GM06990 (cell line): ENCODE measurements around the gene GPR146.
"Not testable (repeated sequence)": the region's sequence is repeated elsewhere in the genome, so short reads cannot be mapped to it uniquely, and the experiment has no call there.

ENCODE experiments used
- DNase-seq: peaks from one replicate; pipeline ENCODE4 v3.0.0-alpha.2; 2011; ENCODE audit not compliant: insufficient read length; ENCODE audit errors: extremely low read depth
- H3K27me3 ChIP-seq: replicated peaks from 2 replicates; pipeline ENCODE4 v1.6.0; 2011; ENCODE audit warnings: low read length; ENCODE audit not compliant: control insufficient read depth, insufficient read depth
- H3K36me3 ChIP-seq: 2 replicates; pipeline ENCODE4 v1.5.1; 2011; ENCODE audit warnings: low read length; ENCODE audit not compliant: control insufficient read depth, insufficient read depth
- H3K4me3 ChIP-seq: replicated peaks from 2 replicates; pipeline ENCODE4 v1.5.1; 2011; ENCODE audit warnings: low read depth, mild to moderate bottlenecking, control low read depth, low read length
- TF ChIP-seq, protein P1 (sequence below): IDR thresholded peaks from 2 replicates; pipeline ENCODE4 v1.5.1; 2011; ENCODE audit warnings: low read length, control low read depth, mild to moderate bottlenecking, inconsistent platforms; ENCODE audit not compliant: insufficient read depth, poor library complexity, severe bottlenecking

GPR146 gene

DNA sequence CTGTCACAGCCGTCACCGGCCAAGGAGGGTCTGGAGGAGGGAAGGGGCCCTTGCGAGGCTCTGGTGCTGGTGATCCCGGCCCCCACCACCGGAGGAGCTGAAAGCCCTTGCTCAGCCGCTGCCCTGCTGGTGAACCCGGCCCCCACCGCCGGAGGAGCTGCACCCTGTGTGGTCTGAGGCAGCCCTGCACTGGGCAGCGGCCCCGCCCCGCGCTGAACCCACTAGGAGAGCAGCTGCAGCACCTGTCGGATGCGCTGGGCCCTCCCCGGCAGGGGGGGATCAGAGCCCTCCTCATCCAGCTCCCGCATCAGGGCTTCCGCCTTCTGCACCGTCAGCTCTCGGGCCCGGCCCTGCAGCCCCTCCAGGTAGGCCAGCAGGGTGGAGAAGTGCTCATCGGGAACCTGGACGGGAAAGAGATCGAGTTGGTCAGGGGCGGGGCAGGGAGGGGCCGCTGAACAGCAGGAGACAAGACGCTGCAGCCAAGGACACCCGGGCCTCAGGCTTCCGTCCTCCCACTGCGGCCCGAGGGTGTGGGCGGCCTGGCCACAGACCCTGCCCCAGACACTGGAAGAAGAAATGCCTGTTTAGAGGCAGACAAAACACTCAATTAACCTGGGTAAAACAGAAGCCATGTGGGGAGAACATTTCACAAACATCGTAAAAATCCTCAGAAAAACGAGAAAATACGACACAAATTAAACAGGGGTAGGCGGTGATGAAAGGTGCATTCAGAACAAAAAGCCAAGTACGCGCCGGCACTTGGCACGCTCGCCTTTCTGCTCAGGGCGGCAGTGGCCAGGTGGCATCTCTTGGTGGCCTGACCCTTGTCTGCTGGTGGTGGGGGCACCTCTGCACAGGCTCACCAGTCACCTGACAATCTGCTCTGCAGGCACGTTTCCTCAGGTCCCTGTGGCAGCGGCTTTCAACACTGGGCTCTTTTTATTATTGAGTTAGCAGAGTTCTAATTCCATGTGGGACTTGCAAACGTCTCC lies 46.6 kb upstream of the GPR146 start:
- Histone ChIP-seq H3K4me3 (no peak overlapping the region), H3K36me3 (peaks cover 14% of the 10 kb centered on the region), H3K27me3 (no peaks in the 10 kb centered on the region)
- no peak for DNase-seq
- TF ChIP-seq, protein P1, sequence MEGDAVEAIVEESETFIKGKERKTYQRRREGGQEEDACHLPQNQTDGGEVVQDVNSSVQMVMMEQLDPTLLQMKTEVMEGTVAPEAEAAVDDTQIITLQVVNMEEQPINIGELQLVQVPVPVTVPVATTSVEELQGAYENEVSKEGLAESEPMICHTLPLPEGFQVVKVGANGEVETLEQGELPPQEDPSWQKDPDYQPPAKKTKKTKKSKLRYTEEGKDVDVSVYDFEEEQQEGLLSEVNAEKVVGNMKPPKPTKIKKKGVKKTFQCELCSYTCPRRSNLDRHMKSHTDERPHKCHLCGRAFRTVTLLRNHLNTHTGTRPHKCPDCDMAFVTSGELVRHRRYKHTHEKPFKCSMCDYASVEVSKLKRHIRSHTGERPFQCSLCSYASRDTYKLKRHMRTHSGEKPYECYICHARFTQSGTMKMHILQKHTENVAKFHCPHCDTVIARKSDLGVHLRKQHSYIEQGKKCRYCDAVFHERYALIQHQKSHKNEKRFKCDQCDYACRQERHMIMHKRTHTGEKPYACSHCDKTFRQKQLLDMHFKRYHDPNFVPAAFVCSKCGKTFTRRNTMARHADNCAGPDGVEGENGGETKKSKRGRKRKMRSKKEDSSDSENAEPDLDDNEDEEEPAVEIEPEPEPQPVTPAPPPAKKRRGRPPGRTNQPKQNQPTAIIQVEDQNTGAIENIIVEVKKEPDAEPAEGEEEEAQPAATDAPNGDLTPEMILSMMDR: no peak

DNA sequence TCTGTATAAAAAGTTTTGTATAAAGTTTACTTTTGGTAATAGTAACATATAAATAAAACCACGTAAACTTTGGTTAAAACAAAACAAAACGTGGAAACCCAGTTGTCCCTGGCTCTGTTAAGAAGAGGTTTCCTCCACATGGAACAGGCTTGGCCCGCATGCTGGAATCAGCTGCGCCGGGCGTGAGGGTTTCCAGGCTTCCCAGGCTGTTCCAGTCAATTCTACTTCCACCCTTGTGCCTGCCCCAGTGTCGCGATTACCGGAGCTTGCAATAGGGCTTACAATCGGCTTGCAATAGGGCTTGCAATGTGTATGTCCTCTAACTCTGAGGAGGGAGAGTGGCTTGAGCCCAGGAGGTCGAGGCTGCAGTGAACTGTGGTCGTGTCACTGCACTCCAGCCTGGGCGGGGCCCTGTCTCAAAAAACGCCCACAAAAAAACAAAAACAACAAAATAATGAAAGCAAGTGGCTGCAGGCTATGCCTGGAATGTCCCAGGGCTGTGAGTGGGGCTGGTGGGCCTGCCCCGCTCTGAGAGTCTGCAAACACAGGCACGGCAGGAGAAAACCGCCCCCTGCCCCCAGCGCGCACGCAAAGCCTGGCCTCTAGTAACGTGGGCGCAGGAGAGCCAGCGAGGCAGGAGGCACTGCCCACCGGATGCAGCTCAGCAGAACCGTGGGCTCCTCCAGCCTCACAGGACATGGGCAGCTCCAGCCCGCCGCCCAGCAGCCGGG lies 45.0 kb upstream of the GPR146 start:
- DNase-seq: no peak
- Histone ChIP-seq H3K27me3 (no peaks in the 10 kb centered on the region), H3K36me3 (peaks cover 17% of the 10 kb centered on the region), H3K4me3 (no peak overlapping the region)
- TF ChIP-seq, protein P1: no peak

DNA sequence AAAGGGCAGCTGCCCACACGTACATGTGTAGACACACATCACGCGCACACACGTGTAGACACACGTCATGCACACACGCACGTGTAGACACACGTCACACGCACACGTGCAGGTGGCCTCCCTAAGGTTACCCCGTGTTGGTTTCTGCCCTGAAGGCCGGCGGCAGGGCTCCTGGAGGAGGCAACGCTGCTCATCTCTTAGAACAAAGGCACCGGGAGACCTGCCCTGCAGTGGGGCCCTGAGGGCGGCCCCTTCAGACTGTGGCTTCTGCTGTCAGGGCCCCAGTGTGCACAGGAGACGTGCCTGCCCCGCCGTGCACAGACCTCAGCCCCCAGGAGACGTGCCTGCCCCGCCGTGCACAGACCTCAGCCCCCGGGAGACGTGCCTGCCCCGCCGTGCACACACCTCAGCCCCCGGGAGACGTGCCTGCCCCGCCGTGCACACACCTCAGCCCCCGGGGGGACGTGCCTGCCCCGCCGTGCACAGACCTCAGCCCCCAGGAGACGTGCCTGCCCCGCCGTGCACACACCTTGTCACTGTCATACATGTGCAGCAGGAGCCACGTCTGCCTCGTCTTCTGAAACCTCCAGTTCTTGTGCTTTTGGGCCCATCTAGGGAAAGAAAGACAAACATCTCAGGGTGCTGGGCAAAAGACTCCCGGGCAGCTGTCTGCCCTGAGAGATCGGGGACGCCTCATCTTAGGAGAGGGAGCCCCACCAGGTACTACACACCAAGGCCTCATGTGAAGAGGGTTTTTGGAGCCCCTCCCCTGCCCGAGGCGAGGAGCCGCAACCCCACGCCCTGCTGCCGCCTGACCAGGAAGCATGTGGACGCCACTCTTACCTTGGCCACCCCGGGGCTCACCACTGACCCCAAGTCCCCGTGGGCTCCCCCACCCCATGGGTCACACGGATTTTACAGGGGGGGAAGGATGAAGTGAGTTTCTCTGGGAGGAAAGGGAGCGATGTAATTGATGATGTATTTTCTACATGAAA lies 44.1 kb upstream of the GPR146 start:
- no peaks in the 10 kb centered on the region for H3K27me3 ChIP-seq
- DNase-seq: peak; percentile 65
- H3K36me3 ChIP-seq: peaks cover 18% of the 10 kb centered on the region
- no peak overlapping the region for H3K4me3 ChIP-seq
- TF ChIP-seq, protein P1: no peak

DNA sequence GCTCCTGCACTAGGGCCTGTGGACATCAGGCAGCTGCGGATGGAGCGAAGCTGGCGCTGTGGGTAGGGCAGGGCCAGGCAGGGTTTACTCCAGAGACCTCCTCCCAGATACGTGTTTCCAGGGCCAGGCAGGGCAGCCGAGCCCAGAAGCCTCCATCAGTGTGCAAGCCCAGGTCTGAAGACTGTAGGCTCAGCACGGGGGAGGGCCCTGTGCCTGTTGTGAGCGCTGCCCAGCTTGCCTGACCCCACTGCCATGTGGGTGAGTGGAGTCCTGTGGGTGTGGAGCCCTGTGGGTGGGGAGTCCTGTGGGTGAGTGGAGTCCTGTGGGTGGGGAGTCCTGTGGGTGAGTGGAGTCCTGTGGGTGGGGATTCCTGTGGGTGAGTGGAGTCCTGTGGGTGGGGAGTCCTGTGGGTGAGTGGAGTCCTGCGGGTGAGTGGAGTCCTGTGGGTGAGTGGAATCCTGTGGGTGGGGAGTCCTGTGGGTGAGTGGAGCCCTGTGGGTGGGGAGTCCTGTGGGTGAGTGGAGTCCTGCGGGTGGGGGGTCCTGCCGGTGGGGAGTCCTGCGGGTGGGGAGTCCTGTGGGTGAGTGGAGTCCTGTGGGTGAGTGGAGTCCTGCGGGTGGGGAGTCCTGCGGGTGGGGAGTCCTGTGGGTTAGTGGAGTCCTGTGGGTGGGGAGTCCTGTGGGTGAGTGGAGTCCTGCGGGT lies 43.1 kb upstream of the GPR146 start:
- H3K27me3 ChIP-seq, DNase-seq, H3K4me3 ChIP-seq: not testable (repeated sequence)
- peaks cover 15% of the 10 kb centered on the region for H3K36me3 ChIP-seq

DNA sequence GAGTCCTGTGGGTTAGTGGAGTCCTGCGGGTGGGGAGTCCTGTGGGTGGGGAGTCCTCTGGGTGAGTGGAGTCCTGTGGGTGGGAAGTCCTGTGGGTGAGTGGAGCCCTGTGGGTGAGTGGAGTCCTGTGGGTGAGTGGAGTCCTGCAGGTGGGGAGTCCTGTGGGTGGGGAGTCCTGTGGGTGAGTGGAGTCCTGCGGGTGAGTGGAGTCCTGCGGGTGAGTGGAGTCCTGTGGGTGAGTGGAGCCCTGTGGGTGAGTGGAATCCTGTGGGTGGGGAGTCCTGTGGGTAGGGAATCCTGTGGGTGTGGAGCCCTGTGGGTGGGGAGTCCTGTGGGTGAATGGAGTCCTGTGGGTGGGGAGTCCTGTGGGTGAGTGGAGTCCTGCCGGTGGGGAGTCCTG lies 42.3 kb upstream of the GPR146 start:
- H3K4me3 ChIP-seq, DNase-seq, H3K27me3 ChIP-seq: not testable (repeated sequence)
- H3K36me3 ChIP-seq: peaks cover 13% of the 10 kb centered on the region

DNA sequence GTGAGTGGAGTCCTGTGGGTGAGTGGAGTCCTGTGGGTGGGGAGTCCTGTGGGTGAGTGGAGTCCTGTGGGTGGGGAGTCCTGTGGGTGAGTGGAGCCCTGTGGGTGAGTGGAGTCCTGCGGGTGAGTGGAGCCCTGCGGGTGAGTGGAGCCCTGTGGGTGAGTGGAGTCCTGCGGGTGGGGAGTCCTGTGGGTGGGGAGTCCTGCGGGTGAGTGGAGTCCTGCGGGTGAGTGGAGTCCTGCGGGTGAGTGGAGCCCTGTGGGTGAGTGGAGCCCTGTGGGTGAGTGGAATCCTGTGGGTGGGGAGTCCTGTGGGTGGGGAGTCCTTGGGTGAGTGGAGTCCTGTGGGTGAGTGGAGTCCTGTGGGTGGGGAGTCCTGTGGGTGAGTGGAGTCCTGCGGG lies 41.9 kb upstream of the GPR146 start:
- not testable (repeated sequence) for DNase-seq, H3K27me3 ChIP-seq, H3K4me3 ChIP-seq
- peaks cover 11% of the 10 kb centered on the region for H3K36me3 ChIP-seq
